ENCODE measurements around the gene RNF220.

Gene RNF220

DNA sequence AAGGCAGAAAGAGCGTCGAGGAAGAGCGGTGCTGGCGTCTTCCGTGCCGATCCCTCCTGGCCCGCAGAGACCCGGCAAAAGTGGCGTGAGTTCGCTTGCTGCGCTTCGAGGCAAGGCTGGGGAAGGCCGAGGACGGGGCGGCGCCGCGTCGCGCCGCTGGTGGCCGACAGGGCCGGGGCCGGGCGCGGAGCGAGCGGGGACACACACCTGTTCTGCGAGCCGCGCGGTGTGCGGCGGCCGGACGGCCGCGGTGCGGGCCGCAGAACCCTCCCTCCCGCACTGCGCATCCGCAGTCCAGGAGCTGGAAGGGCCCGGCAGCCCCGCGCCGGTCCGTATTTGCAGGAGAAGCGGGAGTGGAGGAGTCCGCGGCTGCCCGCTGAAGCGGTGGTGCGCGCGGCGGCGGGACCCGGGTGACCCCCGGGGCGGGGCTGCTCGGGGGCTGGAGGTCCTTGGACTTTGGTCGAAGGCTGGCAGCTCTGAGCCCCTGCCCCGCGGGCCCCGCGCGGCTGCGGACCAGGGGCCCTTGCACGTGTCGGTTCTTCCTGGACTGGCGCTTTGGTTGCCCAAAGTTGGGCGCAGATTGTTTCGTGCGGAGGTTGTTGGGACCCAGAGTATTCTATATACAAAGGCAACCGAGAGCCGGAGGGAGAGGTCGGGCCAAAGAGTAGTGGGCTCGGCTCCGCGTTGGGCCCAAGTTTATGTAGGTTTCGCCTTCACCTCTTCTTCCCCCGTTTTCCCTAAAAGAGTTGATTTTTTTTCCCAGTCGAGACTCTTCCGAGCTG lies 2.6 kb downstream of the RNF220 start:
- DNase-seq (ENCODE audit: low spot score): no peak

DNA sequence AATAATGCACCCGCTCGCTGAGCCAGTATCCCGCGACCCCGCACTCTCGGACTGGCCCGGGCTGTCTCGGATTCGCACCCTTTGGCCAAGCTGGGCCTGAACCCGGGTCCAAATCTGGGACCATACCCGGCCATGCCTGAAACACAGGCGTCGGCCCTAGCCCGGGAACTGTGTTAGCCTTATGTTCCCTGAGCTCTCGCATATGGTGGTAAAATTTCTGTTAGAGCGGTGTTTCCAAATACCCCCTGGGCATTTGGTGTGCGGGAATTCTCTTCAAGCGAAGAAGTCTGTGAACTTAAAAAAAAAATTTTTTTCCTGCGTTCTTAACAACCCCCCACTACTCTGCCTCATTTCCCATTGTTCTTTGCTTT lies 3.1 kb downstream of the RNF220 start:
- no peak for DNase-seq (ENCODE audit: low spot score)

DNA sequence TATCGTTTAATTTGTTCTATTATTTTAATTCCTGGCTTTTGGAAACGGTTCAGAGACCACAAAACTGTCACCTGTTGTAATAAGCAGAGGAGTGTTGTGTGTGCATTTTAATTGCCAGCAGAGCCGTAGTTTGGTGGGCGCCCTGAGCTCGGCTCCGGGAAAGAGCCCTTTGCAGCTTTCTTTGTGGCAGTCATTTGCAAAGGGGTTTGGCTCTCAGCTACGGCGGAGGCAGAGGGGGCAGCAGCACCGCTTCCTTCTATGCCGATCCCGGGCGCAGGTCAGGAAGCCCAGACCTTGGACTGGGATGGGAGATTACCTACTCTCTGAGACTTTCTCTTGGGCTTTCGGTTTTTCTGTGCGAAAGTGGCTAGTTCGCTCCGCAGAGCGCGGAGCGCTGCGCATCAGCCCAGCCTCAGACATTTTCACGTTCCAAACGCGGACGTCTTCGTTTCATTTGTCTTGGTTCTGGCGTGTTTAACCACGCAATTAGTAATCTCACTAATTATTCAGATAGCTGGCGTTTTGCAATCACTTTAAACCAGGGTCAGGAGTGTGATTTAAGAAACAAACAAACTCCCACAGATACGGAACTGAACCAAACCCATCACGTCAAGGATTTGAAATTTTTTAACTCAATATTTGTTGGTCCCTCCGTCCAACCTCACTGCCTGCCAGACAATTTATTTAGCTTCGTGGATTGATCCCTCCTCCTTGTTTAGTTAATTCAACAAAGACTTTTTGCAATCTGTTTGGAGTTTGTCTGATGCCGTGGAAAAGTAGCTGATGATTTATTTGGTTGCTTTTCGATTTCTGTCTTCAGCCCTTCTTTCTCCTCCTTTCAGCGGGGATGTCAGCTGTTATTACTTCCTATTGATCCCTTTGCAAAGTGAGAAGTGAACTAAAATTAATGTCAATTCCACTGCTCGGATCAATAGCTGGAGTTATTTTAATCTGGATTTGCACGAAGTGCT lies 3.9 kb downstream of the RNF220 start:
- DNase-seq (ENCODE audit: low spot score): no peak

DNA sequence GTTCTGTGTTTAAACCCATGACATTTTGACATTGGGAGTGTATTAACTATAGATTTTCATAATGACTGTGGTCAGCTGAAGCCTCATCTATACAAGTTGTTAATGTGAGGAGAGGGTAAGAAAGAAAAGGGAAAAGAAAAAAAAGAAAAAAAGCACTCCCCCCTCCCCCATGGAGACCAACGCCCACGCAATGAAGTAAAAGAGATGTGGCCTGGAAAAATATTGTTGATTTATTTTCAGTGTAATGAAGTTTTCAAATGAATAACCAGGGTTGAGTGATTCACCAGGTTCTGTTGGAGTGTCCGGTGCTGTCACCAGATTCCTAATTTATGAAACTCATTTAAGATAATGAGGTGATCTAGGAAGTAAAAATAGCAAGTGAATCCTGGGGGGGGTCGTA lies 4.7 kb downstream of the RNF220 start:
- no peak for DNase-seq (ENCODE audit: low spot score)

DNA sequence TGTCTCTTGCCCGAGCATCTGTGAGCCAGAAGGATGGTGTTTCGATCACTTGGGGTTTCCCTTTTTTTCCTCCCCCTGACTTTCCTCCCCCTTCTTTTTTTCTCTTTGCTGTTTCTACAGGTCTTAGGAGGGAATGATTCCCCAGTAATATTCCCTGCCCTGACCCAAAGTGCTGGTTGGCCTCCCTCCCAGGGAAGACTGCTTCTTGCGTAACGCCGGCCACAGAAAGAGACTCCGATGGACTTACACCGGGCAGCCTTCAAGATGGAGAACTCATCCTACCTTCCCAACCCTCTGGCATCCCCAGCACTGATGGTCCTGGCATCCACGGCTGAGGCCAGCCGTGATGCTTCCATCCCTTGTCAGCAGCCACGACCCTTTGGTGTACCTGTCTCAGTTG lies 6.8 kb downstream of the RNF220 start:
- no peak for DNase-seq (ENCODE audit: low spot score)

DNA sequence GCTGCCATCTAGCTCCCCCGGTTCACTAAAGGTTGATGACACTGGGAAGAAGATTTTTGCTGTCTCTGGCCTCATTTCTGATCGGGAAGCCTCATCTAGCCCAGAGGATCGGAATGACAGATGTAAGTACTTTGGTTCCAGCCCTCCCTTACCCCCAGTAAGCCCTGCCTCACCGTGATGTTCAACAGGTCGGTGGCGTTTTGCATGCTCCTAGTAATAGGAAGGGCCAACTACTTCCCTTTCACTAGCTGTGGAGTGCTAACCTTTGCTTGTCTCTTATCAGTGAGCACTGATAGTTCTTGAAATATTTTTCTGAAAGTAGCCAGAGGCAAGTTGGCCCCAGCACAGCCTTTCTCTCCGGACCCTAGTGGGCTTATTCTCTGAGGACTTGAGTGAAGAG lies 7.5 kb downstream of the RNF220 start:
- DNase-seq (ENCODE audit: low spot score): no peak

DNA sequence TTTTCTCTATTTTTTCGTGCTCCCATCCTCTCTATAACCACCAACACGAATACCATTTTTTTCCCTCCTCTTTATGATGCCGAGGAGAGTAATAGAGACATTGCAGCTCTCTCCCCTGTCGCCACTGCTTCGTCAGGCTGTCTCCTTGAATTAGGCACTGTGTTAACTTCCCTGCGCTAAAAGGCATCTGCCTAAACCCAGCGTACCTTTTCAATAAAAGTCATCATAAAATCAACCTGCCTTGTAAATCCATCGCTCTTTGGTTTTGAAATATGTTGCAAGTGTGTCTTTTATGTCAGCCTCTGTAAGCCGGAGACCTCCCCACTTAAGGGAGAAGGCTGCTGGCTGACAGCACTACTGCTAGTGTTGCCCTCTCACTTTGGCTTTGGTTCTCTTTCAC lies 8.7 kb downstream of the RNF220 start:
- no peak for DNase-seq (ENCODE audit: low spot score)

DNA sequence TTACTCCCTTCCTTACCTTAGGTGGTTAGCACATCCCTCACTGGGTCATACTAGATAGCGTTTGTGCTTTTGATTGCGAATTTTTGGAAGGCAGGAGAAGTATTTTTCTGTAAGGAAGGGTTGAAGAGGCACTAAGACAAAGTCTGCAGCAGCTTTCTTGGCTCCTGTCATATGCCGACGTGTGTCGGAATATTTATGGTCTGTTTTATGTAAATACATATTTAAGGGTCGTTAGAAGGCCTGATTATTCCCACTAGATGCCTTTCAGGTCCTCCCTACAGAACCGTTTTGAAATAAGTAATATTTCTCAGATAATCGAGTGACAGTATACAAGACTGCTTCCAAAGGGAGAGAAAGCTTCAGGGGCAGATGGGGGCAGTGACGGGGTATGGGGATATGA lies 10.0 kb downstream of the RNF220 start:
- DNase-seq (ENCODE audit: low spot score): no peak

DNA sequence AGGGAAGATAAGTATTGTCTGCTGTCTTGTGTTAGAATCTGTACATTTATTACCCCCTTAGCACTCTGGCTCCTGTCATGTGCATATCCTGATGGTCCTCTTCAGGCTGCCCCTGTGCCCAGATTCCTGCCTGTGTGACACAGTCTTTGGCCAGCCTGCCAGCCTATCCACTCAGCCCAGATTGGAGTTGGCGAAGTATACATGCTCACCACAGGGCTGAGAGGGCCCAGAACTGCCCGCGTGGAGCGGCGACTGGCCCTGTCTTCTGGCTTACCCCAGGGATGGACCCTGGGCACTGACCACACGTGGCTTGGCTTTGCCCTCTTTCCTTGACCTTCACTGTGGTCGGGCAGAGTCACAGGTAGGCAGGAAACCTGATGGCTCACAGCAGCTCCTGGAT lies 11.4 kb downstream of the RNF220 start:
- no peak for DNase-seq (ENCODE audit: low spot score)

DNA sequence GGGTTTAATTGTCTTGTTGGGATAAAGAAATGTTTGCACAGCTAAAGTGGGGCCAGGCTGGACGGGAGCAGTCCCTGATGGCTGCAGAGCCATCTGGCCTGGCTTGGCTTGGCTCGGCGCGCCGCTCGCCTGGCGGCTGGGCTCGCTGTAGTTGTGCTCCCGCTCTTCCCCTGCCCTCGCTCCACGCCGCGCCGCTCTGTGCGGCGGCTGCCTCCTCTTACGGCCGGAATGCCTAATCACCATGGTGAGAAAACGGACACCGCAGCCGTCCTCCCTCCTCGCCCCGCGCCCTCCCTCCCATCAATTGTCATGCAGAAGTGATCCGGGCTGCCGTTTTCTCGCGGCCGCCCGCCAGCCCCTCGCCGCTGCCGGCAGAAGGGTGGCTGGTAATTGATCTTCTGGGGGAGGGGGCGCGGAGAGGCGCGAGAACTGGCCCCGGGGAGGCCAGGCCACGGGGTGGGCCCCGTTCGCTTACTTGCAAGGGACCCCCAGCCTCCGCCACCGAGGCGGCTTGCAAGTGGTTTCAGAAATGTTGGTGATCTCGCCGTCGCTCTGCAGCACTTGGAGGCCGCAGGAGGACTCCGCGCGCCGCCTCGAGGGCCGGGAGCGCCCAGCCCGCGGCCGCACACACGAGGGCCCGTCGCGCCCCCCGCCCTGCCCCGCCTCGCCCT lies 12.4 kb downstream of the RNF220 start:
- DNase-seq (ENCODE audit: low spot score): no peak

DNA sequence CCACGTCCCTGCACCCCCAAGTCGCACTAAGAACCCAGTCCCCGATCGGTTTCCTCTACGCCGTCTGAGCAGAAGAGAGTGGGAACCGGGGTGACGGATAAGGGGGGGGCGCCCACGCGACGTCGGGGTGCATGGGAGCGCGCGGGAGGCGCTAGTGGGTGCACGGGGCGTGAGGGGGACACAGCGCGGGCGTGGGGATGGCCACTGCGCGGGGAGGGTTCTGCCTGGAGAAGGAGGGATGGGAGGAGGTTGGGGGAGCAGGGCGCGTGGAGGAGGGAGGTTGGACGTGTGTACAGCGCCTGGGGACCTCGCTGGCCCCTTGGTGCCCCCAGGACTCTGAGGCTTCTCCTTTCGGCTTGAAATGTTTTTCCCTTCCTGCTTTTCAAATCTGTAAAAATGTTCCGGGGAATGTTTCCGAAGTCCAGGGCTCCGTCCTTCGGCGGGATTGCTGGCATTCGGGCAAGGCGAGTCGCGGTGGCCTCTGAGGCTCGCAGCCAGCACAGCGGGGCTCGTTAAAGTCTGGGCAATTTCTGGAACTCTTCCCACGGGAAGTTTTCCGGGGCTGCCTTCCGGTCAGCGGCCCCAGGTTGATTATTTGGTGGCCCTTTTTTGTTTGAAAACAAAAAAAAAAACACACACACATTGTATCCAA lies 13.1 kb downstream of the RNF220 start:
- no peak for DNase-seq (ENCODE audit: low spot score)

DNA sequence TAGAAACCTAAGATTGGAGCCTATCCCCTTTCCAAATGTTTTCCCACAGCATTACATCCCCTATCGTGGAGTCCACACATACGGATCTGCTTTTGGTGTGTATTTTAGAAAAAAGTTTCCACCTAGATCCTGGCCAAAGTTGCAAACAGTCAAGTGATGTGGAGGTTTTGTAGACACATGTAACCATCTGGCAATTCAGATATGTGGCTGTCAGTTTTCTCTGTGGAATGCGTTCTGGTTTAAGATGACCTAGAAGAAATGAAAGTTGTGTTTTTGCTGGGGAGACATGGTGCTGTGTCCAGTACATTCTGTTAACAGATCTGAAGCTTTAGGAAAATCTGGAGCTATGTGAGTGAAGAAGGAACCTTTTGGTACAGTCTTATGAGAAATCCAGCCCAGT lies 14.8 kb downstream of the RNF220 start:
- no peak for DNase-seq (ENCODE audit: low spot score)

DNA sequence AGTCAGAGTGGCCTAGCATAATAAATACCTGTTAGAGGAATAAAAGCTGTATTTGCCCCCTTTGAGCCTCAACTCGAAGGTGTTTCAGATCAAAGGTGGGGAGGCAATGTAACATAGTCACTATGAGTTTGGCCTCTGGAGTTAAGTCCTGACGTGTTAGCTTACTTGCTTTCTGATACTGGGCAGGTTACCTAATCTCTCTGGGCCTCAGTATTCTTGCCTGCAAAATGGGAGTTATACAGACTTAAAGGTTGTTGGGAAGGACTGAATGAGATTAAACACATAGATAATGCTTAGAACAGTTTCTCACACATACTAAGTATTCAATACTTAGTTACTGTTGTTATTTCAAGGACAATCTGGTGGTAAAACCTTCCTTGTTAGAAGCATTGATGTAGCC lies 15.5 kb downstream of the RNF220 start:
- no peak for DNase-seq (ENCODE audit: low spot score)

DNA sequence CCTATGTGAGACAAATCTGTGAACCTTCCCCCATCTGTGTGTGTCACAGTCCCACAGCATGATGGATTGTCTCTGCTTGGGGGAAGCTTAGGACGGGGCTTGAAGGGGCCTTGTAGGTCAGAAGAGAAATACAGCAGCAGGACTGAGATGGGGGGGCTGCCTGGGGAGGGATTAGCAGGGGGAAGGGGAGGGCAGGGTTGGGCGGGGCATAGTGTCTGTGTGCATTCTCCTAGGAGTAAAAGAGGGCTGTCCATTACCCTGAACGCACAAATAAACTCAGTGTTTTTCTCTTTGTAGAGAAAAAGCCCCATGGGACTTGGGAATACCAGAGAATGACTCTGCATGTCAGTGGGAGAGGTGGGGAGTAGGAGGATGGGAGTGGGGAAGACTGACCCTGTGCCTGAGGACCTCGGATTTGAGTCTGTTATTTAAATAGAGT lies 16.4 kb downstream of the RNF220 start:
- DNase-seq (ENCODE audit: low spot score): no peak

DNA sequence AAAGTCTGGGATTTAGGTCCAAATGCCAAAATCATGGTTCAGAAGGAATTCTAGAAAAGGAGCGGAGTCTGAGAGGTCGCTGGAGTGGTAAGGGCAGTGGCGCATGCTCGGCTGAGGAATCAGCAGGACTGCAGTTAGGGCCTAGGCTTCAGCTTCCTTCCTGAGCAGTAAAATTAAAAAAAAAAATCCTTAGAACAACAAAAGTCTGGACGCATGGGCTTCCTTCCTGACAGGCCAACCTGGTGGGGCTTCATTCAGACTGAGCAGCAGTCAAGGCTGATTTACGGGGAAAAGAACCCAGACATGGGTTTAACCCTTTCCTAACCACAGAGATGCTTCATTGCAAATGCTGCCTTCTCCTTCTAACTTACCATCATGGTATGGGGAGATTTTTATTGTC lies 17.1 kb downstream of the RNF220 start:
- DNase-seq (ENCODE audit: low spot score): no peak

DNA sequence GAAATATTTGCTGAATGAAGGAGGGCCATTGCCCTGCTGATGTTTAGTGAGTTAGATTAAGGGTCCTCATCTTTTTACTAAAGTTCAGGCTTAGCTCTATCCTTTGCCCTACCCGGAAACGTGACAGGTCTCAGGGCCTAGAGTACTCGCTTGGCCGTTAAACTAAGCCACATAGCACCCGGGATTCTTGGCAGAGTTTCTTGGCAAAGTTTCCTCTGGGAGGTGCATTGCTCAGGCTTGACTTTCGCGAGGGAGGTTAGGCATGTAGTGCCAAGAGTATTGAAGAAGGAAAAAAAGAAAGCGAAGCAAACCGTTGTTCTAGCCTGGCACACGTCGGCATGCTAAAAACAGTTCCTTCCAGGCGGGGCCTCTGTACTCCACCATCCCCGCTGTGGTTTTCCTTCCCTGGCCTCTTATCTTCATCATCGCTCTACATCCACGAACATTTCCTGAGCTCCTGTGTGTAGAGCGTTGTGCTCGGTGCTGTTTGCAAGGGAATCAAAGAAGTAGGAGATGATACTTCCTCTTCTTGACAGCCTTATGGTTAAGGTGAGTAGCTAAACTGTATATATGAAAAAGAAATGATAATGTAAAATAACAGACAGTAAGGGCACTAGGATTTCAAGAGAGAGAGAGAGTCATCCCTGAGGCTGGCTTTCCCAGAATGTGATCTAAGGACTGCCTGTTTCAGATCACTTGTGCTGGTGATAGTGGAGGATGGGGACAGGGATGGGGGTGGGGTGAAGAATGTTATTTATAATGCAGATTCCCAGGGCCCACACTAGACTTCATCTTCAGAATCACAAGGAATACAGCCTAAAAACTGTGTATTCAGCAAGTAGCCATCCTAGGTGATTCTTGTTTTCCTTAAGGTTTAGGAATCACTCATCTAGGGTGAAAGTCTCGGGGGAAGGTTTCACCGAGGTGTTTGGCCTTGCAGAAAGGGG lies 18.8 kb downstream of the RNF220 start:
- no peak for DNase-seq (ENCODE audit: low spot score)

DNA sequence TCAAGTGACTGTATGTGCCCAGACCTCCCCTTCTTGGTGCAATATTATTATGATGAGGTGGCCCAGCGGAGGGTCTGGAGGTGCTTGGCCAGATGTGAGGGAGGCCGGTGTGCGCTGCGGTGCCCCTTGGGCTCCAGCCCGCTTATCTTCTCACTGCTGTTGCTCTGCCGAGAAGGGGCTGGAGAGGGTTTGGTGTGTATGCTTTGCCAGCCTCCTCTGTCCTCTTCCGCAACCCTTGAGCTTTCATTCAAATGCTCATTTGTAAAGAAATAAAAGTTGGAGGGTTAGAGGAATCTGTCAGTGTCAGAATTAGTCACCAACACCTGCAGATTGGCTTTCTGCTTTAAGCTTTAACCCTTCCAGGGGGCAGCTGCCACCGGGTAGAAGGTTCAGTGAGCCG lies 19.7 kb downstream of the RNF220 start:
- DNase-seq (ENCODE audit: low spot score): no peak

DNA sequence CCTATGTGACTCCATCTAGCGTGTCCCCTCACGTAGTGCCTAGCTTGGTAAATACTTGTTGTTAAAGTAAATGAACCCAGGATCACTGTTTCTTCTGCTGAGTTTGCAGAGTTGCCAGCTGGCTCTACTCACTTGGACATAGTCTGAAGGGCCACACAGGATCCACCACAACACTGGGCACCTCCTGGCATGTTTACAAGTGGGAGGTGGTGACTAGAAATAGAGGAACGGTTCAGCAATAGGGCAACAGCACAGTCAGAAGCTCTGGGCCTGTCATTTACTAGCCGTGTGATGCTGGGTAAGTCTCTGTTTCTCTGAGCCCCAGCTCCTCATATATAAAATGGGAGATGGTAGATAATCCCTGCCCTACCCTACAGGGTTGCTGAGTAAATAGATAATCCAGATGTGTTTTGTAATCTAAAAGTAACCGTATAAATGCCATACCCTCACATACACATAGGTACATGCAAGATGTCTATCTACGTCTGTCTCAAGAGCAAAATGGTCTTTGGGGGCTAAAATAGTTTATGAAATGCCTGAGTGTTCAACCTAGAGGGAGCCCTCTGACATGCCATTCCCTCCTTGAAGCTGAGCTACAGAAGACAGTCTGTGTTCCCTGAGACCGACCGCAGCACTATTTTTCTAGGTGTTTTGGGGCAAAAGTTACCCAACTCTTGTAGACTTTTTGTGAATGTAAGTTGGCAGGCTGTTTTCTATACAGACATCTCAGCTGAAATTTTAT lies 20.5 kb downstream of the RNF220 start:
- DNase-seq (ENCODE audit: low spot score): no peak

DNA sequence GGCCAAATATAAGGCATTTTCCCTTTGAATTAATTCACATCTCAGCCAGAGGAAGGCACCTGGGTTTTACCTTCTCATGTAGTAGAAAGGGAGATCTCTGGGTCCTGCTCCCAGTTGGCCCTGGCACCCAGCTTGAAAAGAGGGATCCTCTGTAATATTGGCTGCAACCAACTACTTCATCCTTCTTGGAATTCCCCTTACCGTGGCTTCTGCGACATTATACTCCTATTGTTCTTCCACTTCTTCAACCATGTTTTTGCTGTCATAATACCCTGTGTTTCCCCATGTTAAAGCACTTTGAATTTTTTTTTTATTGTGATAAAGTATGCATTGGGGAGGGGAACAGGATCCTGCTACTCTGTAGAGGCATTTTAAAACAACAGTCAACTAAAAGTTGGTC lies 26.8 kb downstream of the RNF220 start:
- no peak for DNase-seq (ENCODE audit: low spot score)

DNA sequence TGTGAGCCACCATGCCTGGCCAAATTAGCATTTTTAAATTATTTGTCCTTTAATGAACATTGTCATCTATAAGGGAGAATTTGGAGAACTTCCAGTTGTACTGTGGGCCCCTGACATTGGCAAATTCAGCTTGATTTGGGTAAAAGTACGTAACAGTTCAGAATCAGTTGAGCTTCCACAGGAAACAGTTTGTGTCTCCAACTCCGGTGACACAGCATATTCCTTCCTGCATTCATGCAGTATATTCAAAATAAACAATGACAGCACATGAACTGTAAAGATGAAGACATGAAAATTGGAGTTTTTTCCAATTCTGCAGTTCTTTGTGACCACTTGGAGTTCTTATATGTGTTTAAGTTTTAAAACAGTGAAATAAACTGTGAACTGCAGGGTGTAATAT lies 28.2 kb downstream of the RNF220 start:
- no peak for DNase-seq (ENCODE audit: low spot score)

Data from CD4-positive, alpha-beta T cell treated with Interleukin-15 for 4 hours (primary cell).